ENCODE data around the gene ILDR2. TPM values are rescaled to one million over a fixed set of nuclear protein-coding genes. Genes with fewer than 3 reads are reported as not detected.
A peak's percentile ranks its signal among the peaks of the same experiment; 100 is the strongest.

ILDR2 gene
- total RNA-seq, 1 donor from 2014 or later: 1.6 TPM

GRCh38 chr1:166948856-166949350 lies 26.4 kb downstream of the ILDR2 start:
- Histone ChIP-seq H3K27me3 (ENCODE audit: low read depth) (peaks cover 25% of the 10 kb centered on the region), H3K4me3 (no peak overlapping the region), H3K9me3 (no peaks in the 10 kb centered on the region), H3K36me3 (no peaks in the 10 kb centered on the region), H3K27ac (no peak overlapping the region), H3K4me1 (no peaks in the 10 kb centered on the region)
- intact Hi-C loops (cut with DNase I): no loop called here
- DNase-seq (no peak), ATAC-seq (no peak)
- TF ChIP-seq, protein P1, sequence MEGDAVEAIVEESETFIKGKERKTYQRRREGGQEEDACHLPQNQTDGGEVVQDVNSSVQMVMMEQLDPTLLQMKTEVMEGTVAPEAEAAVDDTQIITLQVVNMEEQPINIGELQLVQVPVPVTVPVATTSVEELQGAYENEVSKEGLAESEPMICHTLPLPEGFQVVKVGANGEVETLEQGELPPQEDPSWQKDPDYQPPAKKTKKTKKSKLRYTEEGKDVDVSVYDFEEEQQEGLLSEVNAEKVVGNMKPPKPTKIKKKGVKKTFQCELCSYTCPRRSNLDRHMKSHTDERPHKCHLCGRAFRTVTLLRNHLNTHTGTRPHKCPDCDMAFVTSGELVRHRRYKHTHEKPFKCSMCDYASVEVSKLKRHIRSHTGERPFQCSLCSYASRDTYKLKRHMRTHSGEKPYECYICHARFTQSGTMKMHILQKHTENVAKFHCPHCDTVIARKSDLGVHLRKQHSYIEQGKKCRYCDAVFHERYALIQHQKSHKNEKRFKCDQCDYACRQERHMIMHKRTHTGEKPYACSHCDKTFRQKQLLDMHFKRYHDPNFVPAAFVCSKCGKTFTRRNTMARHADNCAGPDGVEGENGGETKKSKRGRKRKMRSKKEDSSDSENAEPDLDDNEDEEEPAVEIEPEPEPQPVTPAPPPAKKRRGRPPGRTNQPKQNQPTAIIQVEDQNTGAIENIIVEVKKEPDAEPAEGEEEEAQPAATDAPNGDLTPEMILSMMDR (IDR thresholded peaks at IDR 0.05): no peak

GRCh38 chr1:166947398-166948043 lies 27.8 kb downstream of the ILDR2 start:
- no peaks in the 10 kb centered on the region for H3K4me1 ChIP-seq
- H3K27ac ChIP-seq: no peak overlapping the region
- ATAC-seq (peak; percentile 55 to 57), DNase-seq (peak; percentile 43)
- peak overlapping the region; percentile 27 for H3K4me3 ChIP-seq
- no peaks in the 10 kb centered on the region for H3K36me3 ChIP-seq
- TF ChIP-seq, protein P1 (IDR thresholded peaks at IDR 0.05): no peak
- H3K27me3 ChIP-seq (ENCODE audit: low read depth): peaks cover 25% of the 10 kb centered on the region
- intact Hi-C loops (cut with DNase I): no loop called here
- H3K9me3 ChIP-seq: no peaks in the 10 kb centered on the region

- Histone ChIP-seq H3K36me3 (no peaks in the 10 kb centered on the region), H3K27me3 (ENCODE audit: low read depth) (peaks cover 25% of the 10 kb centered on the region), H3K4me3 (no peak overlapping the region), H3K4me1 (no peaks in the 10 kb centered on the region), H3K9me3 (no peaks in the 10 kb centered on the region), H3K27ac (no peak overlapping the region)
- ATAC-seq (no peak), DNase-seq (no peak)
- TF ChIP-seq, protein P1 (IDR thresholded peaks at IDR 0.05): no peak
- intact Hi-C loops (cut with DNase I): no loop called here
Measured at GRCh38 chr1:166944186-166944967, 31.0 kb downstream of the ILDR2 start.

DNA sequence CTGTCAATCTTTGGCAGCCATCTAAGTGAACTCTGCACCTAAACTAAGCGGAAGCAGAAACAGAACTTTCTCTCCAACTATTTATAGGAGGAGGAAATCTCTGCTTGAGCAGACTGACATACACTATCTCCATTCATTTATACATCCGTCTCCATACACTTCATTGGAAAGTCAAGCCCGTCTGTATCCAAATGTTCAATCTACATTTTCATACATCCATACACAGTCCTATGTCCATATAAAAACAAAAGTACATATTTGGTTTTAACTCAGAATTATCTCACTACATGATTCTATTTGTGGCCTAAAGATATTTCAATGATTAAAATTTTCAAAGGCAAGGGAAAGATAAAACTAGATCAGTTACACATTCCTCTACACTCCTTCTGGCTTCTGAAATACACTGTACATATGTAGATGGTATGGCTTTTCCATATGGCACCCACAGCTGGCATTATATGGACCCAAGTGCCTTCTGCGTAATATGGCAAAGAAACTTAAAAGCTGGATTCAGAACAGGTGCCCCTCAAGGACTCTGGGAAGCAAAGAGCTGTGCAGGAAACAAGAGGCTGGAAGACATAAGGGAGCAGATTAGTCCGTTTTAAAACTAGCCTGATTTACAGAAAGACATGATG lies 35.5 kb downstream of the ILDR2 start:
- Histone ChIP-seq H3K9me3 (no peaks in the 10 kb centered on the region), H3K4me3 (no peak overlapping the region), H3K36me3 (no peaks in the 10 kb centered on the region), H3K4me1 (no peaks in the 10 kb centered on the region), H3K27ac (no peak overlapping the region), H3K27me3 (ENCODE audit: low read depth) (no peaks in the 10 kb centered on the region)
- ATAC-seq: no peak
- TF ChIP-seq, protein P1 (IDR thresholded peaks at IDR 0.05): no peak
- DNase-seq: no peak
- intact Hi-C loops (cut with DNase I): no loop called here

- ATAC-seq (no peak), DNase-seq (no peak)
- no peaks in the 10 kb centered on the region for H3K27me3 ChIP-seq (ENCODE audit: low read depth)
Measured at GRCh38 chr1:166937962-166938361, 37.4 kb downstream of the ILDR2 start.

More at GRCh38 chr1:166937962-166938361, 37.4 kb downstream of the ILDR2 start:
- H3K27ac ChIP-seq: no peak overlapping the region
- intact Hi-C loops (cut with DNase I): no loop called here
- TF ChIP-seq, protein P1 (IDR thresholded peaks at IDR 0.05): no peak
- no peak overlapping the region for H3K4me3 ChIP-seq
- H3K4me1 ChIP-seq: no peaks in the 10 kb centered on the region
- no peaks in the 10 kb centered on the region for H3K9me3 ChIP-seq
- H3K36me3 ChIP-seq: no peaks in the 10 kb centered on the region

Data from lower lobe of right lung (tissue), 2 donors.